HG03175 (cell line): Measurements from ENCODE around the gene GDF2.

Experiments used
- ATAC-seq: cut with Tn5 transposase; IDR thresholded peaks from one replicate; pipeline ENCODE4 v1.9.1; 2021; ENCODE audit warnings: mild to moderate bottlenecking, moderate library complexity; ENCODE audit not compliant: unreplicated experiment

GDF2 gene

DNA sequence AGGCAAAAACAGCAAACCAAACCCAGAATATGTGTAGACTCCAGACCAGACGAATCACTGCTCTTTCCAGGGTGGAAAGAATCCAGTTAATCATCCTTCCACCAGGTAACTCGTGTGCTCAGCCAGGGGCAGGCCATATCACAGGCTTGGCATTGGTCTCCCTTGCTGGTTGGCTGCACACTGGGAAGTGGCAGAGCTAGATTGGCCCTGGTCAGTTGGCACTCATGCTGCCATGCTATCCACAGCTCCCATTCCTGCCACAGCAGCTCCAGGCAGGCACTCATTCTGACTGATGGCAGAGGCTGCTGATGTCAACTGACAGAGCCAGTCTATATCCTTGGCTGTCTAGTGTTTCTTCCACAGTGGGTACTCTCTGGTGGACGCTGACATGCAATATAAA lies 31.9 kb upstream of the GDF2 start:
- no peak for ATAC-seq

DNA sequence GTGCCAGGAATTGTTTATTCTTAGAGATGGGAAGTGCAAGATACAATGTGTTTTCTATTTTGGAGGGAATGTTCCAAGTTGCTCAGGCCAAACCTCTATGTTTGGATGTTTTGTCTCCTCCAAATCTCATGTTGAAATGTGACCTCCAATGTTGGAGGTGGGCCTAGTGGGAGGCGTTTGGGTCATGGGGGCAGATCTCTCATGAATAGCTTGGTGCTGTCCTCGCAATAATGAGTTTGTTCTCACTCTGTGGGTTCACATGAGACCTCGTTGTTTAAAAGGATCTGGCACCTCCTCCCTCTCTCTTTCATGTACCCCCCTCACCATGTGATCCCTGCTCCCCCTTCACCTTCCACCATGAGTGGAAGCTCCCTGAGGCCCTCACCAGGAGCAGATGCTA lies 30.6 kb upstream of the GDF2 start:
- ATAC-seq: no peak

DNA sequence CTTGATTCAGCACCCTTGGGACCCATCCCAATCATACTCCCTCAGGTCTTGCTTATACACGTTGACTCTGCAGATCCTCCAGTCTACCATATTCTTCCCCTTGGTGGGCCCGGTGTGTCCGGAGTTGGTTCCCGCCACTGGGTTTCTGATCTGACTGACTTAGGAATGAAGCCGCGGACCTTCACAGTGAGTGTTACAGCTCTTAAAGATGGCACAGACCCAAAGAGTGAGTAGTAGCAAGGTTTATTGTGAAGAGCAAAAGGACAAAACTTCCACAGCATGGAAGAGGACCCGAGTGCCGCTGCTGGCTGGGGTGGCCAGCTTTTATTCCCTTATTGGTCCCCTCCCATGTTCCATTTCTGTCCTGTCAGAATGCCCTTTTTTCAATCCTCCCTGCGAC lies 28.2 kb upstream of the GDF2 start:
- ATAC-seq: no peak

DNA sequence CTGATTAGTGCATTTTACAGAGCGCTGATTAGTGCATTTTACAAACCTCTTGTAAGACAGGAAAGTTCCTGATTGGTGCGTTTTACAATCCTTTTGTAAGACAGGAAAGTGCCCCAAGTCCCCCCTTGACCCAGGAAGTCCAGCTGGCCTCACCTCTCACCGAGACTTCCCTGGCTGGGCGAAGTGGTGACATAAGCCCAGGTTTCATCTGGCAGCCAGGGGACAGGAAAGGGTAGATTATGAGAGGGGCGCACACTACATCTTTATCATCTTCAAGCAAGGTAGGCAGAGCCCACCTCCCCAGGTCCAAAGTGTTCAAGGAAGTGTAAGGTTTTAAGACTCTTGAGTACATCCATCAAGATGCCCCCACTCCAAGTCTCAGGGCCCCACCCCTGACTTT lies 27.8 kb upstream of the GDF2 start:
- ATAC-seq: no peak

DNA sequence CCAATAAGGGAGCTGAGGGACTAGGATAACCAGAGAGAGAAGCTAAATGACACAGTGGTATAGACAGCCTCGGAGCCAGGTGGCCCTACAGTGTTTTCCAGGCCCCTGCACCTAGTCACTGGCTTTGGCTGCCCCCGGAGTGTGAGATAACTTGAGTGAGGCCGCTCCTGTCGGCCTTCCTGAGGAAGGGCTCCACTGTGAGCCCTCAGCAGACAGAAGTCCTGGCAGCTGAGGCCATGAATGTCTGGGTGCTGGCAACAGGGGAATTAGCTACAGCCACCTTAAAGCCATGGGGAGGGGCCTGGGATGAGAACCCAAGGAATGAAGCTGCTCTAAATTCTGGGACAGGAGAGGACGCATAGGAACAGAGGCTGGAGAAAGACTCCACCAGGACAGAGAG lies 26.8 kb upstream of the GDF2 start:
- ATAC-seq: no peak

DNA sequence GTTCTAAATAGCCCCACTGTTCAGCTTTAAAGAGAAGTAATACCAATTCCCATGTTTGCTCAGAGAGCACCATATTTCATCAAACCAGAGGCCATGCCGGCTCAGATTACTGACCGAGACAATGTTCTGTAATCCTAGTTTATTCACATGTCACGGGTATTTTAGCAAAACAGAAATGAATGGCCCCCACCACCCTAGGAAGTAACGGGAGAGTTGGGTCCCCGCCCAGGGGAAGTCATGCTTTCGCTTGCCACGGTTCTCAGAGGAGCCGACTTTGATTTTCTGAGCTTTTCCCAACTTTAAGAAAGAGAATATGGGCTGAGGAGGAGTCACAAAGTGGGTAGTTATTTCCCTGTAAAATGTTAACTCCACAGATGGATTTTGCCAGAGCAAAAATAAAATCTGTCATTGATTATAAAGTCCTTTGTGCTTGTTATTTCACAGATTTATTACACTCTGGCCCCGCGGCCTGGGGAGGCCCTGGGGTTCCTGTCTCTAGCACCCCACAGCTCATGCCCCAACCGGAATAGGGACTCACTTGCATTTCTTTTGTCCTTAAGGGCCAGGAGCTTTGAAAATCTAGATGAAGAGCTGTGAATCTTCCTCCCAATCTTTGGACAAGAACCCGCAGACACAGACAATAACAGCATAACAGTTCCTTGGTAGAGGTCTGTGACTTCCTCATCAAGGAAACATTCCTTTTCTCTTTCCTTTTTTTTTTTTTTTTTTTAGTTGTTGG lies 25.9 kb upstream of the GDF2 start:
- no peak for ATAC-seq

DNA sequence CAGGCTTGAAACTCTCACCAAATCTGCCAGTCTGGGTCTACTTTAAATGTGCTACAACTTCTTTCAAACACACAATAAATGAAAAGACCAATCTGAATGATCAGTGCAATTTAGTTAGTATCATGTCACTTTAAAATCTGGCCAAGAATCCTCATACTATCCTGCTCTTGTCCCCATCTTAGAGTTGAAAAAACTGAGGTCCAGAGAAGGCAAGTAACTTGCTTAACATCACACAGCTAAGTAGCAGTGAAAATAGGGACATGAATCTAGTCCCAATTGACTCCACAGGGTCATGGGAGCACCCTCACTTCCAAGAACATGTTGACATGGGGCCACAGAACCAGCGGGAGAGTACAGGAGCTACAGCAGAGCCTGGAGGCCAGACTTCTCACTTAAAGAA lies 25.3 kb upstream of the GDF2 start:
- no peak for ATAC-seq

DNA sequence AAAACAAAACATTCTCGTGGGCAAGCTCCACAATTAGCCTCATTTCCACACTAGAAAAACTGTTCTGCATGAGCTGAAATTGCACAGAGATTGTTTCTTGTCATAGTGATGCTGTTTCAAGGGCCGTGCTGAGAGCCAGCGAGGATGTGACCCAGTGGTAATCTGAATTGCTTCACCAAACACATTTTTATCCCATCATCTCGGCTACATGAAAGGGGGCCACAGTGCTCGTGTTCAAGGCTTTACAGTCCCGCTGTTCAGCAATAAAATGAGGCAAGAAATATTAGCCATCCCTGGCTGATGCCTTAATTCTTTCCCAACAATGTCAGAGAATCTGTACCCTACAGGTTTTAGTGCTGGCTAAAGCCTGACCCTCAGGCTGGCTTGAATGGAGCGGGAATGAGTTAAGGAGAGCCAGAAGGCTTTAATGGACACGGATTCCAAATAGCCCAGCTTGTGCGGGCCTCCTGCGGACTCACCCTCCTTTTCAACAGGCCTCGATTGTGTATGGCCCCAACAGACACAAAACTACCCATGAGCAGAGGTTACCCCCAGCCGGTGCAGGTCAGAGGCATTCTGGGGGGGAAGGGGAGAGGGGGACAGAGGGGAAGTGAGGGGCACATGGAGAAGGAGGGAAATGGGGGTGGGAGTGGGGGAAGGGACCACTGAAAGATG lies 24.3 kb upstream of the GDF2 start:
- no peak for ATAC-seq

DNA sequence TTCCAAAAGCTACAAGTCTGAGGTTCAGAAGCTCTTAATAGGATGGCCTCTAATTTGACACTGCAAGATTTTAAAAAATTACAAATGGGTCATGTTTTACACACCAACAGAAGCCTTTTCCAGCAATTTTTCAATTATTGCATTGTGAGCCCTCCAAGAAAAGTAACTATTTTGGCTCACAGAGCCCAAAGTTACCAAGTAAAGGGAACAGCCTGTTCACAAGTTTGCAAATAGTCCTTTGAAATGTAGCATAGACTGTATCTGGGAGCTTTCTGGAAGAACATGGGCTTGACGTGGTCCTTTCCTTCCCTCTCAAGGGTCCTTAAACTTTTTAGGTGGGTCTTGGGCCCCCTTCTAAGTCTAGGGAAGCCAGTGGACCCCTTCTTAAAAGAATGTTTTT lies 23.5 kb upstream of the GDF2 start:
- no peak for ATAC-seq

DNA sequence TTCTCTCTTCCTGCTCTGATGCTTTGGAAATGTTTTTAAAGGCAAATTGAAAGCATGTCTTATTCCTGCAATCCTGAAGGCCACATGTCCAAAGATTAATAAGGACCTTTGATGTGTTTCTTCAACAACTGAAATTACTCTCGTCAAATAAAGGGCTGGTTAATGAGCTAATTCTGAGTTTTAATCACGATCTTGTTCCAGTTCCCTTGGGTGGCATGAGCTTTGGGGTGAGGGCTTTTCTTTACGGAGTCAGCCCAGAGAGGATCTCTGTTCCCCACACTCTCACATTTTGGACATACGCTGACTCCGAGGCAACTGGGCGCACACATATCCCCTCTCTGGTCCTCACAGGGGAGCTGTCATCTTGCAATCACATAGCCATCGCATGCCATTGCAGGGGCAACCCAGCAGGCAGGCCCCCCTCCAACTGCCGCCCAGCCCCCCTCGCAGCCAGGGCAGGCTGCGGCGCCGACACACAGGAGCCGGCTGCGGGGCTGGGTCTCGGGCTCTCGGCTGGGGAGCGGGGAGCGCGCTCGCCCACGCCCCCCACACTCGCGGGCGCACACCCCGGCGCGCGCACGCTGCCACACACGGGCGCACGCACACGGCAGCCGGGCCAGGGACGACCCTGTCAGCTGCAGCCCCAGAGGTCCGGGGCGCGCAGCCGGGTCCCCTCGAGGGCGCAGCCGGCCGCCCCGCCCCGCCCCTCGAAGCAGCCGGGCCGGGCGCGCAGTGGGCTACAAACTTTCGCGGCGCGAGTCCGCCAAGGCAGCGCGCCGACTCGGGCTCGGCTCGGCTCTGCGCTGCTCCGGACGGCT lies 22.4 kb upstream of the GDF2 start, which contains the start of gene GDF10:
TSS of gene GDF10 (plus strand) at position 587 of the 818 bp plus-strand sequence. CDS start 455 bp downstream, outside the sequence.
- ATAC-seq: no peak

DNA sequence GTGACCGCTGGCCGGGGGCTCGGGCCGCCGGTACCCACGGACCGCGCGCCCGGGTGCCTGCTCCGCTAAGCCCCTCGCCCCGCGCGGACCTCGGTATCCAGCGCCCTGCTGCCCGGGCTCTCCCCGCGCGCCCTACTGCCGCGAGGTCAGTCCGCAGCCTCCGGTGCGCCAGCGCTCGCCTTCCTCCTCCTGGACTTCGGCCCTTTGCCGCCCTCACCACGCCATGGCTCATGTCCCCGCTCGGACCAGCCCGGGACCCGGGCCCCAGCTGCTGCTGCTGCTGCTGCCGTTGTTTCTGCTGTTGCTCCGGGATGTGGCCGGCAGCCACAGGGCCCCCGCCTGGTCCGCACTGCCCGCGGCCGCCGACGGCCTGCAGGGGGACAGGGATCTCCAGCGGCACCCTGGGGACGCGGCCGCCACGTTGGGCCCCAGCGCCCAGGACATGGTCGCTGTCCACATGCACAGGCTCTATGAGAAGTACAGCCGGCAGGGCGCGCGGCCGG lies 21.8 kb upstream of the GDF2 start:
- ATAC-seq: no peak

DNA sequence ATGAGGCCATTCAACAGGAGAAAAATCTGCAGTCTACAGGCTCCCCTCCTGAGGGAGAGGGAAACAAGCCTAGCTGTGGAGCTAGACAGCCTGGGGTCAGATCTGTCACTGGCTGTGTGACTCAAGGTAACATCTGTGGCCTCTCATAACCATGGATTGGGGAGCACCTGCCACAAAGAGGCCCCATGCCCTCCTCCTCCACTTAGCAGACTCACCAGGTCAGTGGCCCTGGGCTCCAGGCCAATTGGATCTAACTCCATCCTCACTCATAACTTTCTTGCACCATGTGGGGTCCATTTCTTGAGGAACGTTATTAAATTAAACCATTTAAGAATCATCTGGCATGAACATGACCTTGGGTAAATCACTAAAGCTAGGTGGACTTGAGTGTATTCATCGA lies 20.4 kb upstream of the GDF2 start:
- ATAC-seq: no peak

DNA sequence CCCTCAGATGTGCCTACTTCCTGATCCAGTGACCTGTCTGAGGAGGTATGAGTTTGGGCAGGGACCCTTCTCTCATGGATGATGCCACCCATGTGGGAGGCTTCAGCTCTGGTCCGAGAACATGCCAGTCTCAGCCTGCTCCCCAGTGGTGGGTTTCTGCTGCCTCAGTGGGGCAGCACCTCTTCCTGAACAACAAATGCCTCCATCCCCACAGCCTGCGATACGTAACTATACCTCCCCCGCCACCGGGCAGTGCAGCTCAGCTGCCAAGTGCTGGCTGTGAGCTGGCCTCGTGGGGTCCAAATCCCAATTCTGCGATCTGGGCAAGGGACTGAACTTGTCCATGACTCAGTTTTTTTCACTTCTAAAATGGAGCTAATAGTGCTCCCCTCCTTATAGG lies 19.1 kb upstream of the GDF2 start:
- ATAC-seq: no peak

DNA sequence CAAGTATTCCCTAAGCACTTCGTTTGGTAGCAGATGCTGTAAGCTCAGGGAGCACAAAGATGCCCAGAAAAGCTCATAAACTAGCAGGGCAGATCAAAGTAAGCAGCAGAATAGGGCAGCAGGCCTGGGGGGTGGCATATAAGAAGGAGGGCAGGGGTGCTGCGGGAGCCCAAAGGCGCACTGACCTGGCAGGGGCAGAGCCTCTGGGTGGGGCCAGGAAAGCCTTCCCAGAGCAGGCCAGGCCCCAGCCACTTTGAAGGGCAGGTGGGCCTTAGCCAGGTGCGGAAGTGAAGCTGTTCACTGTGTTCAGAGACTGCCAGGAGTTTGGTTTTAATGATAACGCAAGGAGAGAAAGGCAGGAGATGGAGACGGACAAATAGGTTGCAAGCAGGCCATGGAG lies 18.4 kb upstream of the GDF2 start:
- no peak for ATAC-seq

DNA sequence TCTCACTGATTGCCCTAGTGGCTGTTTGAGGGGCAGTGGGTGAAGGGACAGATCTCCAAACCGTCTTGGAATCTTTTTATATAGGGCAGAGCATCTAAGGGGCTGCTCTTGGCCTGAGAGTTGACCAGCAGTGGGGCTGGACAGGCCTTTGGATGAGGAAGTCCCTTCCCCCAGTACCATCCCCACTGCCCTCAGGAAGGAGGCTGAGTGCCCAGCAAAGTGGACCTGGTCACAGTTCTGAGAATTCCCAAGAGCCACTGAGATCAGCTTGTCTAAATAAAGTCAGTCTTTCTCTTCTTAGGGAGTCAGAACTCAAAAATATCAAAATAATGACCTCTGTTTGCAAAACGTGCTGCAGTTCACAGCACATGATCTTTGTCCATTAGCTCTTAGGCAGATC lies 16.7 kb upstream of the GDF2 start:
- no peak for ATAC-seq

DNA sequence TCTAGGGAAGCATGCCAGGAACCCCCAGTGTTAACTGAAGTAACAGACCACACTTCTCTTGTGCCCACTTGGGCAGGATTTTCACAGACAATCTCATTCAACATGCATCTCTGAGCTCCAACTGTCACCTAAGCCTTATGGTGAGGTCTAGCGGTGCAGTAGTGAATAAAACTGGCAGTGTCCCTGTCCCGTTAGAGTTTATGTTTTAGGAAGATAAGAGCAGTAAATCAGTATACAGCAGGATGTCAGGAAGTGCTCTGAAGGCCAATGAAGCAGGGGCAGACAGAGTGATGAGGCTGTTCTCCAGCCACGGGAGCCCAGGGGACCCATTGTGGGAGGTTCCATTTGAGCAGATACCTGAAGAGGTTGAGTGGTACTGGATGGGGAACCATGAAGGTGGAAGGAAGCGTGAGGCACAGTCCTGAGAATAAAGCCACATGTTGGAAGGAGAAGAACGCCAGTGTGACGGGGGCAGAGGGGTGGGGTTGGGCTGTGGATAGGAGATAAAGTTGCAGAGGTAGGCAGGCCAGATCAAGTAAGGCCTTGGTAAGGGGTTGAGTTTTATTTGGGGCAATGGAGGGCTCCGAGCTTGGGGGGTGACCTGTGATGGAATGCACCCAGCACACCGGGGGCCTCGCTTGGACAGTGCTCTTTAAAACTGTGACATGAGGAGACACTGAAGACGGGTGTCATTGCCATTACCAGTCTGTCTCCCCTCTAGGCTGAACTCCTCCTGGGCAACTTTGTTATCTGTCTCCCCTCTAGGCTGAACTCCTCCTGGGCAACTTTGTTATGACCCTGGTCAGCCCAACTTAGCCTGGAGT lies 15.7 kb upstream of the GDF2 start:
- ATAC-seq: no peak

DNA sequence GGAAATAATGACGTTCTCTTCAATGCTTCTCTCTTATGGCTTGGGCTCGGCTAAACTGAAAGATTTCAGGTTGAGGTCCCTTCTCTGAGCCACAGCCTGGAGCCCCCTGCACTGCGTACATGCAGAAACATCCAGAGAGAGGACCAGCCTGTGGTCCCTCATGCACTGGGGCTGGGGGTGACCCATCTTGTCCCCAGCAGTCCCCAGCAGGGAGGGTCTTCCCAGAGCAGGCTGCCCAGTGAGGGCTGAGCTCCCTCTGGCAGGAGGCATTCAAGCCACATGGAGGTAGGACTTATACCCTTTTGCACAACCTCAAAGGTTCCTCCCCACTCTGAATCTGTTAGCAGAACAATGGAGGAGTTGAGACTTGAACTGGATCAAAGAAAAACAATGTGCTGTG lies 14.9 kb upstream of the GDF2 start:
- no peak for ATAC-seq

DNA sequence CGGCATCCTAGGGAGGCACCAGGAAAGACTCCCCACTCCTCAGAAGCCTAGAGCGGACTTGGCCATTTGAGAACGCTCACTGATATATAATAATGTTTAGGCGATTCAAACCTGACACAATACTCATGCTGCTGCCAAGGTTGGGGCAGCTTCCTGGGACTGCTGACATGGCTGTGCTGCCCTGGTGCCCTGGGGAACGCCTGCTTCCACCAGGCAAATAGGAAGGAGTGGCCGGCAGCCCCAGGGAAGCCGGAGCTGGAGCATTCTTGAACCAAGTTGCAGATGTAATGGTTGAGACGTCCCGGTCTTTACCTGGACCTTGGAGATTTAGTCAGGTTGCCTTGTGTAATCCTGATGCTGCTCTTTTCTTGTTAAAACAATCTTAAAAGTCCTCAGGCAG lies 13.5 kb upstream of the GDF2 start:
- no peak for ATAC-seq

DNA sequence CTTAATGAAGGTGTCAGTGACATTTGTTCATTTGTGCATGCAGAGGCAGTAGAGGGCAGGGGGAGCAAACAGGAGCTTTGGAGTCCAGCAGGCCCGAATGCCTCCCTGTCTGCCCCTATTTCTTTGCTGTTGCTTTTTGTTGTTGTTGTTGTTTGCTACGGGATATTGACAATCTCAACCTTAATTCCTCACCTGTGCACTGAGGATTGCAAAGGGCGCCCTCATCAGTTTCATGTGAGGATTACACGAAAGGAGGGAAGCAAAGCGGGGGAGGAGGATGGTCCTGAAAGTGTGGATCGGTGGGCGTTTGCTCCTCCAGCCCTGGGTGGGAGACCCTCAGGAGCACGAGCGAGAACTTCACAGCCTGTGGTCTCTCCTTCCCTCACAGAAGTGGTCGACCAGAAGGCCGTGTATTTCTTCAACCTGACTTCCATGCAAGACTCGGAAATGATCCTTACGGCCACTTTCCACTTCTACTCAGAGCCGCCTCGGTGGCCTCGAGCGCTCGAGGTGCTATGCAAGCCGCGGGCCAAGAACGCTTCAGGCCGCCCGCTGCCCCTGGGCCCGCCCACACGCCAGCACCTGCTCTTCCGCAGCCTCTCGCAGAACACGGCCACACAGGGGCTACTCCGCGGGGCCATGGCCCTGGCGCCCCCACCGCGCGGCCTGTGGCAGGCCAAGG lies 12.7 kb upstream of the GDF2 start:
- ATAC-seq: no peak

DNA sequence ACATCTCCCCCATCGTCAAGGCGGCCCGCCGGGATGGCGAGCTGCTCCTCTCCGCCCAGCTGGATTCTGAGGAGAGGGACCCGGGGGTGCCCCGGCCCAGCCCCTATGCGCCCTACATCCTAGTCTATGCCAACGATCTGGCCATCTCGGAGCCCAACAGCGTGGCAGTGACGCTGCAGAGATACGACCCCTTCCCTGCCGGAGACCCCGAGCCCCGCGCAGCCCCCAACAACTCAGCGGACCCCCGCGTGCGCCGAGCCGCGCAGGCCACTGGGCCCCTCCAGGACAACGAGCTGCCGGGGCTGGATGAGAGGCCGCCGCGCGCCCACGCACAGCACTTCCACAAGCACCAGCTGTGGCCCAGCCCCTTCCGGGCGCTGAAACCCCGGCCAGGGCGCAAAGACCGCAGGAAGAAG lies 12.2 kb upstream of the GDF2 start:
- ATAC-seq: no peak
